ENCODE results near the gene VAMP3.

The VAMP3 gene

DNA sequence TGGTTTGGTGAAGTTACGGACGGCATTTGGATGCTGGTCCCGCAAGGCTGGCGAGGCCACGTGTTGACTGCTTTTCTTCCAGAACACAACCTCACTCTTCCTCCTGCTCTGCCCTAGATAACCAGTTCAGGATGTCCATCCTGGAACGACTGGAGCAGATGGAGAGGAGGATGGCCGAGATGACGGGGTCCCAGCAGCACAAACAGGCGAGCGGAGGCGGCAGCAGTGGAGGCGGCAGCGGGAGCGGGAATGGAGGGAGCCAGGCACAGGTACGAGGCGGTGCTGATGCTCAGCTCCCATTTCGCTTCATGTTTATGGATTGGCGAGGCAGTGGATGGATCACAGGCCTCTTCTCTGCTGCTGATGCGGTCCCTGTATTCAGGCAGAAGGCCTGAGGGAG lies 38.8 kb upstream of the VAMP3 start:
- Histone ChIP-seq H3K4me3 (ENCODE audit: low read depth in 1 of 2, low read length in 2 of 2) (no peak overlapping the region), H3K79me2 (ENCODE audit: insufficient read depth, low read length) (no peaks in the 10 kb centered on the region), H2AFZ (ENCODE audit: low read depth, low read length) (no peak overlapping the region), H3K9me3 (ENCODE audit: insufficient read depth, low read length, severe bottlenecking) (no peaks in the 10 kb centered on the region), H3K36me3 (ENCODE audit: insufficient read depth, low read length) (no peaks in the 10 kb centered on the region), H3K4me2 (ENCODE audit: insufficient read depth, low read length) (no peak overlapping the region), H3K9ac (ENCODE audit: low read depth, low read length) (no peak overlapping the region), H3K27me3 (ENCODE audit: insufficient read depth, low read length, poor library complexity) (no peaks in the 10 kb centered on the region), H3K4me1 (ENCODE audit: insufficient read depth, low read length) (no peaks in the 10 kb centered on the region), H4K20me1 (ENCODE audit: insufficient read depth, low read length) (no peaks in the 10 kb centered on the region), H3K27ac (ENCODE audit: low read length) (no peak overlapping the region)
- TF ChIP-seq, protein P1, sequence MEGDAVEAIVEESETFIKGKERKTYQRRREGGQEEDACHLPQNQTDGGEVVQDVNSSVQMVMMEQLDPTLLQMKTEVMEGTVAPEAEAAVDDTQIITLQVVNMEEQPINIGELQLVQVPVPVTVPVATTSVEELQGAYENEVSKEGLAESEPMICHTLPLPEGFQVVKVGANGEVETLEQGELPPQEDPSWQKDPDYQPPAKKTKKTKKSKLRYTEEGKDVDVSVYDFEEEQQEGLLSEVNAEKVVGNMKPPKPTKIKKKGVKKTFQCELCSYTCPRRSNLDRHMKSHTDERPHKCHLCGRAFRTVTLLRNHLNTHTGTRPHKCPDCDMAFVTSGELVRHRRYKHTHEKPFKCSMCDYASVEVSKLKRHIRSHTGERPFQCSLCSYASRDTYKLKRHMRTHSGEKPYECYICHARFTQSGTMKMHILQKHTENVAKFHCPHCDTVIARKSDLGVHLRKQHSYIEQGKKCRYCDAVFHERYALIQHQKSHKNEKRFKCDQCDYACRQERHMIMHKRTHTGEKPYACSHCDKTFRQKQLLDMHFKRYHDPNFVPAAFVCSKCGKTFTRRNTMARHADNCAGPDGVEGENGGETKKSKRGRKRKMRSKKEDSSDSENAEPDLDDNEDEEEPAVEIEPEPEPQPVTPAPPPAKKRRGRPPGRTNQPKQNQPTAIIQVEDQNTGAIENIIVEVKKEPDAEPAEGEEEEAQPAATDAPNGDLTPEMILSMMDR (IDR thresholded peaks at IDR 0.05; ENCODE audit: borderline replicate concordance, extremely low read depth, low read length, poor library complexity, severe bottlenecking): no peak
- no peak for TF ChIP-seq EZH2 (IDR thresholded peaks at IDR 0.05; ENCODE audit: borderline replicate concordance, low read depth, low read length, severe bottlenecking)
- DNase-seq (no peak), ATAC-seq (ENCODE audit: insufficient read depth, low read depth) (no peak)

- H3K36me3 ChIP-seq (ENCODE audit: insufficient read depth, low read length): no peaks in the 10 kb centered on the region
- DNase-seq: no peak
- H3K9me3 ChIP-seq (ENCODE audit: insufficient read depth, low read length, severe bottlenecking): no peaks in the 10 kb centered on the region
- H3K79me2 ChIP-seq (ENCODE audit: insufficient read depth, low read length): no peaks in the 10 kb centered on the region
- H3K4me2 ChIP-seq (ENCODE audit: insufficient read depth, low read length): no peak overlapping the region
- TF ChIP-seq EZH2 (IDR thresholded peaks at IDR 0.05; ENCODE audit: borderline replicate concordance, low read depth, low read length, severe bottlenecking): no peak
- TF ChIP-seq, protein P1 (IDR thresholded peaks at IDR 0.05; ENCODE audit: borderline replicate concordance, extremely low read depth, low read length, poor library complexity, severe bottlenecking): no peak
- no peaks in the 10 kb centered on the region for H4K20me1 ChIP-seq (ENCODE audit: insufficient read depth, low read length)
- H3K4me1 ChIP-seq (ENCODE audit: insufficient read depth, low read length): no peaks in the 10 kb centered on the region
- H3K27me3 ChIP-seq (ENCODE audit: insufficient read depth, low read length, poor library complexity): no peaks in the 10 kb centered on the region
- H3K27ac ChIP-seq (ENCODE audit: low read length): no peak overlapping the region
- H2AFZ ChIP-seq (ENCODE audit: low read depth, low read length): no peak overlapping the region
- H3K9ac ChIP-seq (ENCODE audit: low read depth, low read length): no peak overlapping the region
- ATAC-seq (ENCODE audit: insufficient read depth, low read depth): no peak
- no peak overlapping the region for H3K4me3 ChIP-seq (ENCODE audit: low read depth in 1 of 2, low read length in 2 of 2)
These were observed 37.8 kb upstream of the VAMP3 start for GRCh38 chr1:7733276-7733675.

DNA sequence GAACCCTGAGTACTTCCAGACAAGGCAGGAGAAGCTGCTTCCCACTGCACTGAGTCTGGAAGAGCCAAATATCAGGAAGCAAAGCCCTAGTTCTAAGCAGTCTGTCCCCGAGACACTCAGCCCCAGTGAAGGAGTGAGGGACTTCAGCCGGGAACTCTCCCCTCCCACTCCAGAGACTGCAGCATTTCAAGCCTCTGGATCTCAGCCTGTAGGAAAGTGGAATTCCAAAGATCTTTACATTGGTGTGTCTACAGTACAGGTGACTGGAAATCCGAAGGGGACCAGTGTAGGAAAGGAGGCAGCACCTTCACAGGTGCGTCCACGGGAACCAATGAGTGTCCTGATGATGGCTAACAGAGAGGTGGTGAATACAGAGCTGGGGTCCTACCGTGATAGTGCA lies 33.1 kb upstream of the VAMP3 start:
- Histone ChIP-seq H3K4me1 (ENCODE audit: insufficient read depth, low read length) (no peaks in the 10 kb centered on the region), H3K9ac (ENCODE audit: low read depth, low read length) (no peak overlapping the region), H3K4me3 (ENCODE audit: low read depth in 1 of 2, low read length in 2 of 2) (no peak overlapping the region), H4K20me1 (ENCODE audit: insufficient read depth, low read length) (no peaks in the 10 kb centered on the region), H3K27me3 (ENCODE audit: insufficient read depth, low read length, poor library complexity) (no peaks in the 10 kb centered on the region), H2AFZ (ENCODE audit: low read depth, low read length) (no peak overlapping the region), H3K79me2 (ENCODE audit: insufficient read depth, low read length) (no peaks in the 10 kb centered on the region), H3K9me3 (ENCODE audit: insufficient read depth, low read length, severe bottlenecking) (no peaks in the 10 kb centered on the region), H3K27ac (ENCODE audit: low read length) (no peak overlapping the region), H3K36me3 (ENCODE audit: insufficient read depth, low read length) (no peaks in the 10 kb centered on the region), H3K4me2 (ENCODE audit: insufficient read depth, low read length) (no peak overlapping the region)
- no peak for ATAC-seq (ENCODE audit: insufficient read depth, low read depth)
- DNase-seq: no peak
- no peak for TF ChIP-seq EZH2 (IDR thresholded peaks at IDR 0.05; ENCODE audit: borderline replicate concordance, low read depth, low read length, severe bottlenecking)
- TF ChIP-seq, protein P1 (IDR thresholded peaks at IDR 0.05; ENCODE audit: borderline replicate concordance, extremely low read depth, low read length, poor library complexity, severe bottlenecking): no peak

- H3K9me3 ChIP-seq (ENCODE audit: insufficient read depth, low read length, severe bottlenecking): no peaks in the 10 kb centered on the region
- H3K27ac ChIP-seq (ENCODE audit: low read length): no peak overlapping the region
- no peak overlapping the region for H2AFZ ChIP-seq (ENCODE audit: low read depth, low read length)
- H3K9ac ChIP-seq (ENCODE audit: low read depth, low read length): no peak overlapping the region
- H3K4me3 ChIP-seq (ENCODE audit: low read depth in 1 of 2, low read length in 2 of 2): no peak overlapping the region
- ATAC-seq (ENCODE audit: insufficient read depth, low read depth) (no peak), DNase-seq (no peak)
- H3K4me1 ChIP-seq (ENCODE audit: insufficient read depth, low read length): no peaks in the 10 kb centered on the region
- no peak overlapping the region for H3K4me2 ChIP-seq (ENCODE audit: insufficient read depth, low read length)
- H3K79me2 ChIP-seq (ENCODE audit: insufficient read depth, low read length): no peaks in the 10 kb centered on the region
- no peaks in the 10 kb centered on the region for H3K27me3 ChIP-seq (ENCODE audit: insufficient read depth, low read length, poor library complexity)
- TF ChIP-seq, protein P1 (IDR thresholded peaks at IDR 0.05; ENCODE audit: borderline replicate concordance, extremely low read depth, low read length, poor library complexity, severe bottlenecking): no peak
- no peak for TF ChIP-seq EZH2 (IDR thresholded peaks at IDR 0.05; ENCODE audit: borderline replicate concordance, low read depth, low read length, severe bottlenecking)
- H4K20me1 ChIP-seq (ENCODE audit: insufficient read depth, low read length): no peaks in the 10 kb centered on the region
- no peaks in the 10 kb centered on the region for H3K36me3 ChIP-seq (ENCODE audit: insufficient read depth, low read length)
These were observed 27.8 kb upstream of the VAMP3 start for GRCh38 chr1:7743346-7743745.
